ENCODE data around the gene MYPN. TPM values are rescaled to one million over a fixed set of nuclear protein-coding genes. Genes with fewer than 3 reads are reported as not detected.

Gene MYPN
- total and polyA plus RNA-seq, 2 experiments from 2014 or later, result not detected

- no peaks in the 10 kb centered on the region for H3K9me3 ChIP-seq (ENCODE audit: low read depth)
- H4K20me1 ChIP-seq (ENCODE audit: insufficient read depth, poor library complexity, severe bottlenecking), result no peaks in the 10 kb centered on the region
- H3K36me3 ChIP-seq (replicated peaks; ENCODE audit: insufficient read depth, low read depth), result no peaks in the 10 kb centered on the region
- no peak overlapping the region for H3K27ac ChIP-seq
- no peaks in the 10 kb centered on the region for H3K79me2 ChIP-seq
- peaks cover 5% of the 10 kb centered on the region for H3K4me1 ChIP-seq (ENCODE audit: insufficient read depth)
- no peak overlapping the region for H2AFZ ChIP-seq
- no peaks in the 10 kb centered on the region for H3K9me2 ChIP-seq (replicated peaks; ENCODE audit: insufficient read depth)
- TF ChIP-seq EZH2phosphoT487 (IDR thresholded peaks at IDR 0.05; ENCODE audit: low read depth, severe bottlenecking, unreplicated experiment) (no peak), CTCF (IDR thresholded peaks at IDR 0.05; ENCODE audit: poor library complexity) (no peak), EZH2 (IDR thresholded peaks at IDR 0.05; ENCODE audit: borderline replicate concordance) (no peak)
- no peak overlapping the region for H3K4me3 ChIP-seq
- no peak overlapping the region for H3K4me2 ChIP-seq
- WGBS (ENCODE audit: low lambda C conversion rate, missing lambda C conversion rate), result 98% methylated on average over 3 of the region's 3 CpGs
- H3K27me3 ChIP-seq, result no peaks in the 10 kb centered on the region
- no peak for DNase-seq (ENCODE audit: low spot score)
These were observed 5.4 kb upstream of the MYPN start for GRCh38 chr10:68103901-68104300.

- Histone ChIP-seq H4K20me1 (ENCODE audit: insufficient read depth, poor library complexity, severe bottlenecking) (no peaks in the 10 kb centered on the region), H3K9me2 (replicated peaks; ENCODE audit: insufficient read depth) (no peaks in the 10 kb centered on the region), H3K4me2 (no peak overlapping the region), H3K27me3 (no peaks in the 10 kb centered on the region), H3K79me2 (no peaks in the 10 kb centered on the region), H3K4me3 (no peak overlapping the region), H3K4me1 (ENCODE audit: insufficient read depth) (peaks cover 5% of the 10 kb centered on the region), H3K9me3 (ENCODE audit: low read depth) (no peaks in the 10 kb centered on the region), H3K27ac (no peak overlapping the region), H2AFZ (no peak overlapping the region), H3K36me3 (replicated peaks; ENCODE audit: insufficient read depth, low read depth) (no peaks in the 10 kb centered on the region)
- DNase-seq (ENCODE audit: low spot score), result no peak
- 39% methylated on average over 3 of the region's 3 CpGs for WGBS (ENCODE audit: low lambda C conversion rate, missing lambda C conversion rate)
- no peak for TF ChIP-seq EZH2phosphoT487 (IDR thresholded peaks at IDR 0.05; ENCODE audit: low read depth, severe bottlenecking, unreplicated experiment)
- no peak for TF ChIP-seq EZH2 (IDR thresholded peaks at IDR 0.05; ENCODE audit: borderline replicate concordance)
- no peak for TF ChIP-seq CTCF (IDR thresholded peaks at IDR 0.05; ENCODE audit: poor library complexity)
These were observed 3.5 kb upstream of the MYPN start for GRCh38 chr10:68105820-68106219.

GRCh38 chr10:68106656-68107055 is 2.6 kb upstream of the MYPN start:
- no peaks in the 10 kb centered on the region for H3K27me3 ChIP-seq
- H3K9me2 ChIP-seq (replicated peaks; ENCODE audit: insufficient read depth), result no peaks in the 10 kb centered on the region
- no peaks in the 10 kb centered on the region for H3K36me3 ChIP-seq (replicated peaks; ENCODE audit: insufficient read depth, low read depth)
- H3K27ac ChIP-seq, result no peak overlapping the region
- H3K4me2 ChIP-seq, result no peak overlapping the region
- no peaks in the 10 kb centered on the region for H4K20me1 ChIP-seq (ENCODE audit: insufficient read depth, poor library complexity, severe bottlenecking)
- no peak overlapping the region for H2AFZ ChIP-seq
- no peak overlapping the region for H3K4me3 ChIP-seq
- no peaks in the 10 kb centered on the region for H3K79me2 ChIP-seq
- TF ChIP-seq EZH2 (IDR thresholded peaks at IDR 0.05; ENCODE audit: borderline replicate concordance) (no peak), EZH2phosphoT487 (IDR thresholded peaks at IDR 0.05; ENCODE audit: low read depth, severe bottlenecking, unreplicated experiment) (no peak), CTCF (IDR thresholded peaks at IDR 0.05; ENCODE audit: poor library complexity) (no peak)
- no peak for DNase-seq (ENCODE audit: low spot score)
- no peaks in the 10 kb centered on the region for H3K9me3 ChIP-seq (ENCODE audit: low read depth)
- WGBS (ENCODE audit: low lambda C conversion rate, missing lambda C conversion rate), result 66% methylated on average over 3 of the region's 3 CpGs
- H3K4me1 ChIP-seq (ENCODE audit: insufficient read depth), result peaks cover 5% of the 10 kb centered on the region

- Histone ChIP-seq H3K4me3 (no peak overlapping the region), H2AFZ (no peak overlapping the region), H4K20me1 (ENCODE audit: insufficient read depth, poor library complexity, severe bottlenecking) (no peaks in the 10 kb centered on the region), H3K79me2 (no peaks in the 10 kb centered on the region), H3K9me2 (replicated peaks; ENCODE audit: insufficient read depth) (no peaks in the 10 kb centered on the region), H3K9me3 (ENCODE audit: low read depth) (no peaks in the 10 kb centered on the region), H3K27ac (no peak overlapping the region), H3K4me1 (ENCODE audit: insufficient read depth) (peaks cover 5% of the 10 kb centered on the region), H3K4me2 (no peak overlapping the region), H3K36me3 (replicated peaks; ENCODE audit: insufficient read depth, low read depth) (no peaks in the 10 kb centered on the region), H3K27me3 (no peaks in the 10 kb centered on the region)
- TF ChIP-seq CTCF (IDR thresholded peaks at IDR 0.05; ENCODE audit: poor library complexity) (no peak), EZH2 (IDR thresholded peaks at IDR 0.05; ENCODE audit: borderline replicate concordance) (no peak), EZH2phosphoT487 (IDR thresholded peaks at IDR 0.05; ENCODE audit: low read depth, severe bottlenecking, unreplicated experiment) (no peak)
- WGBS (ENCODE audit: low lambda C conversion rate, missing lambda C conversion rate), result 76% methylated on average over 1 of the region's 1 CpG
- no peak for DNase-seq (ENCODE audit: low spot score)
These were observed 1.6 kb upstream of the MYPN start for GRCh38 chr10:68107651-68108050.

Measured in hepatocyte (in vitro differentiated cells).